Activated B cell treated with CpG ODN at 0.5 μM for 24 hours (primary cell): ENCODE results near the gene RPS28. TPM values are rescaled to one million over a fixed set of nuclear protein-coding genes. Genes with fewer than 3 reads are reported as not detected.

Source experiments
- ATAC-seq: fragments of 200-7000 bp; cut with Tn5 transposase; one replicate; pipeline ENCODE4 v1.10.0; 2021; ENCODE audit warnings: low read depth, mild to moderate bottlenecking, moderate library complexity
- CTCF ChIA-PET: fragments of 350-600 bp; sonication (Branson Sonifier 250); formaldehyde crosslinking; loops from one replicate; lab custom pipeline; 2021; ENCODE audit warnings: antibody characterized with exemption; lab: Charles Lee
- POLR2A ChIA-PET: fragments of 350-600 bp; sonication (Branson Sonifier 250); formaldehyde crosslinking; loops from one replicate; lab custom pipeline; 2021; ENCODE audit warnings: antibody characterized with exemption; lab: Charles Lee
- DNase-seq: peaks from one replicate; pipeline ENCODE4 v3.0.0; 2022
- H3K27ac Mint-ChIP-seq: one replicate; pipeline ENCODE4 v1.8.0; 2020; ENCODE audit warnings: mixed read lengths
- H3K27me3 Mint-ChIP-seq: one replicate; pipeline ENCODE4 v1.8.0; 2021; ENCODE audit warnings: mixed read lengths
- H3K36me3 Mint-ChIP-seq: one replicate; pipeline ENCODE4 v1.8.0; 2021; ENCODE audit warnings: low read depth, mixed read lengths
- H3K4me1 Mint-ChIP-seq: one replicate; pipeline ENCODE4 v1.8.0; 2021; ENCODE audit warnings: mixed read lengths
- H3K4me3 Mint-ChIP-seq: one replicate; pipeline ENCODE4 v1.8.0; 2020; ENCODE audit warnings: mild to moderate bottlenecking, mixed read lengths
- H3K9me3 Mint-ChIP-seq: one replicate; pipeline ENCODE4 v1.8.0; 2020; ENCODE audit warnings: mixed read lengths
- intact Hi-C: fragments of 100-400 bp; cut with micrococcal nuclease; formaldehyde crosslinking; loops from one replicate; pipeline ENCODE4 v1.15.1; 2024
- total RNA-seq: library from RNA; stranded (reverse); gene quantifications from 2 replicates; pipeline ENCODE4 v1.2.3, GENCODE V29; 2022
- TF ChIP-seq, protein P1 (sequence below): fragments of 200-600 bp; IDR thresholded peaks from one replicate; pipeline ENCODE4 v1.8.0; 2022; ENCODE audit warnings: antibody characterized with exemption, mild to moderate bottlenecking

RPS28 gene
- total RNA-seq, 1 donor from 2014 or later = 3,149 TPM

DNA sequence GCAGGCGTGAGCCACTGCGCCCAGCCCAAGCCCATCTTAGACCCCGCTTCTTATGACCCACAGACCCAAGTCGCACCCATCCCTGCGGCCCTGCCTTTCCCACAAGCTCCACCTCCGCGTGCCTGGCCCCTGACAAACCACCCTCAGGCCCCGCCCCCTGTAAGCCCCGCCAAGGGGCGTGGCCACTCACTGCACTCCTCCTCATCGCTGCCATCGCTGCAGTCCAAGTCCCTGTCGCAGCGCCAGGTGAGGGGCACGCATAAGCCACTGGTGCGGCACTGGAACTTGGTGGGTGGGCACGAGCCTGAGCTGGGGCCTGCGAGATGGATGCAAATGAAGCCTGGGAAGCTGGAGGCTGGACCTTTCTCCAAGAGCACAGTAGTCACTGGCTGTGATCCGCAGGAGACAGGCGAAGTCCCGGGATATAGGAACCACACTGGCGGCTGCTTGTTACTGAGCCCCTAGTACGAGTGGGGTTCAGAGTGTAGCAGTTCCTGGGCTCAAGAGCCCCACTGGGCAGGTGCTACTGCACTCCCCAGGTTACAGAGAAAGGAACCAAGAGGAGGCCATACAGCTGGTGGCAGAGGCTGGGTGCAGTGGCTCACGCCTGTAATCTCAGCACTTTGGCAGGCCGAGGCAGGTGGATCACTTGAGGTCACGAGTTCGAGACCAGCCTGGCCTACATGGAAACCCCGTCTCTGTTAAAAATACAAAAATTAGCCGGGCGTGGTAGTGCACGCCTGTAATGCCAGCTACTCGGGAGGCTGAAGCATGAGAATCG lies 16.3 kb upstream of the RPS28 start:
- H3K4me3 Mint-ChIP-seq = no peak overlapping the region
- peaks cover 31% of the 10 kb centered on the region for H3K4me1 Mint-ChIP-seq
- peaks cover 20% of the 10 kb centered on the region for H3K36me3 Mint-ChIP-seq
- CTCF ChIA-PET = no interaction called here
- TF ChIP-seq, protein P1, sequence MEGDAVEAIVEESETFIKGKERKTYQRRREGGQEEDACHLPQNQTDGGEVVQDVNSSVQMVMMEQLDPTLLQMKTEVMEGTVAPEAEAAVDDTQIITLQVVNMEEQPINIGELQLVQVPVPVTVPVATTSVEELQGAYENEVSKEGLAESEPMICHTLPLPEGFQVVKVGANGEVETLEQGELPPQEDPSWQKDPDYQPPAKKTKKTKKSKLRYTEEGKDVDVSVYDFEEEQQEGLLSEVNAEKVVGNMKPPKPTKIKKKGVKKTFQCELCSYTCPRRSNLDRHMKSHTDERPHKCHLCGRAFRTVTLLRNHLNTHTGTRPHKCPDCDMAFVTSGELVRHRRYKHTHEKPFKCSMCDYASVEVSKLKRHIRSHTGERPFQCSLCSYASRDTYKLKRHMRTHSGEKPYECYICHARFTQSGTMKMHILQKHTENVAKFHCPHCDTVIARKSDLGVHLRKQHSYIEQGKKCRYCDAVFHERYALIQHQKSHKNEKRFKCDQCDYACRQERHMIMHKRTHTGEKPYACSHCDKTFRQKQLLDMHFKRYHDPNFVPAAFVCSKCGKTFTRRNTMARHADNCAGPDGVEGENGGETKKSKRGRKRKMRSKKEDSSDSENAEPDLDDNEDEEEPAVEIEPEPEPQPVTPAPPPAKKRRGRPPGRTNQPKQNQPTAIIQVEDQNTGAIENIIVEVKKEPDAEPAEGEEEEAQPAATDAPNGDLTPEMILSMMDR = no peak
- DNase-seq (peak; percentile 16), ATAC-seq (no peak)
- no peaks in the 10 kb centered on the region for H3K27me3 Mint-ChIP-seq
- intact Hi-C loops = no loop called here
- POLR2A ChIA-PET = interaction anchor here (2.5 kb wide), 1 partner anchor 16 kb away, joined by 7 read pairs; the partner anchor contains the start of genes NDUFA7 and RPS28
- H3K27ac Mint-ChIP-seq = no peak overlapping the region
- H3K9me3 Mint-ChIP-seq = no peaks in the 10 kb centered on the region

DNA sequence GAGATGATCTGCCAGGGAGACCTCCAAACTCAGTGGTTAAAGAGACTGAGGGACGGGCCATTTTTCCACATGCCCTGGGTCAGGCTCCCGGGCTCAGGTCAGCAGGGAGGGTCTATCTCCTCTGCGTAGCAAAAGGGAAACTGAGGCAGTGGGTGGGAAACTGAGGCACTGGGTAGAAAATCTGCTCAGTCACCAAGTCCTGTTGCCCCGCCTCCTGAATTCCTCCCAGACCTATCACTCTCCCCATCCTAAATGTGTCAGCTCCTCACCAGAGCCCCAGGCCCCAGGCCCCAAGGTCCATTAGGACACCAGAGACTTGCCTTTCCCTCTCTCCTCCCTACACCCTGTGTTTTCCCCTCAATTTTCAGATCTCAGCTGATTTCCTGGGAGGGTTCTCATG lies 15.5 kb upstream of the RPS28 start:
- ATAC-seq = no peak
- Mint-ChIP-seq H3K4me3 (no peak overlapping the region), H3K27ac (no peak overlapping the region), H3K4me1 (peaks cover 31% of the 10 kb centered on the region), H3K27me3 (no peaks in the 10 kb centered on the region), H3K9me3 (no peaks in the 10 kb centered on the region), H3K36me3 (peaks cover 26% of the 10 kb centered on the region)
- POLR2A ChIA-PET = interaction anchor here (2.5 kb wide), 1 partner anchor 15 kb away, joined by 7 read pairs; the partner anchor contains the start of genes NDUFA7 and RPS28
- intact Hi-C loops = no loop called here
- CTCF ChIA-PET = no interaction called here
- TF ChIP-seq, protein P1 = no peak
- DNase-seq = peak; percentile 4

DNA sequence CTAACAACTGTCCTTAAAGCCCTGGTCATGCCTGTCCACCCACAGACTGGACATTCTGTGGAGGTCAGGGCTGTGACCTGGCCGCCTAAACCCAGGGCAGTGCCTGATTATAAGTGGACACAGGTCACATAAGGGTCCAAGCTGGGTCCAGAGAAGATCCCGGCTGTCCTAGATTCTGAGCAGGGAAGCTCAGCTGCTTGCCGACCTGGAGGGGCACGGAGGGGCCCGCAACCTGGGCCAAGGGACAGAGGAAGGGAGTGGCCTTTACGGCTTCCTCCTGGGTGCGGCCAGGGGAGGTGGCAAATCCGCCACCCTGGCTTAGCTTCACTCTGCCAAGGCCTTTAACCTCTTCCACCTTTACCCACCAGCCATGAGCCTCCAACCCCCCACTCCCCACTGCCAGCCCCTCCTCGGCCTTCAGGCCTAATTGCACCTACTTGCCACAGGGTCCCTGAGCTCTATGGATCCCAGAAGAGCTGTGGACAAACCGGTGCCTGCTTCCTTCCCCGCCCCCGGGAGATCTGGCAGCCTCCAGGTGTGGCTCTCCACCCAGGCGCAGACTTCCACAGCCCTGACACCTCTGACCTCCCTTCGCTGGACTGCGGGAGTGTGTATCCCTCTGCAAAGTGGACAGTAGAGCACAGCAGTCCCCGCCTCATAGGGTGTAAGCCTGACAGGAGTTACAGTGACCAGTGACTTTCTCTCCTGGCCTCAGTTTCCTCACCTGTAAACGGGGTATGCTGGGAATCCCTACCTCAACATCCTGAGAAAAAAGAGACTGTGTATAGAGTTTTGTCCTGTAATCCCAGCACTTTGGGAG lies 14.9 kb upstream of the RPS28 start:
- ATAC-seq = no peak
- POLR2A ChIA-PET = interaction anchor here (1.3 to 2.5 kb wide), 2 partner anchors 15 kb away, joined by 6 to 7 read pairs; partner anchors contain the start of genes NDUFA7 and RPS28
- intact Hi-C loops = no loop called here
- Mint-ChIP-seq H3K36me3 (peaks cover 33% of the 10 kb centered on the region), H3K4me3 (peak overlapping the region; percentile 89), H3K4me1 (peaks cover 31% of the 10 kb centered on the region), H3K27me3 (no peaks in the 10 kb centered on the region), H3K27ac (no peak overlapping the region), H3K9me3 (no peaks in the 10 kb centered on the region)
- CTCF ChIA-PET = no interaction called here
- TF ChIP-seq, protein P1 = no peak
- peak; percentile 10 for DNase-seq

DNA sequence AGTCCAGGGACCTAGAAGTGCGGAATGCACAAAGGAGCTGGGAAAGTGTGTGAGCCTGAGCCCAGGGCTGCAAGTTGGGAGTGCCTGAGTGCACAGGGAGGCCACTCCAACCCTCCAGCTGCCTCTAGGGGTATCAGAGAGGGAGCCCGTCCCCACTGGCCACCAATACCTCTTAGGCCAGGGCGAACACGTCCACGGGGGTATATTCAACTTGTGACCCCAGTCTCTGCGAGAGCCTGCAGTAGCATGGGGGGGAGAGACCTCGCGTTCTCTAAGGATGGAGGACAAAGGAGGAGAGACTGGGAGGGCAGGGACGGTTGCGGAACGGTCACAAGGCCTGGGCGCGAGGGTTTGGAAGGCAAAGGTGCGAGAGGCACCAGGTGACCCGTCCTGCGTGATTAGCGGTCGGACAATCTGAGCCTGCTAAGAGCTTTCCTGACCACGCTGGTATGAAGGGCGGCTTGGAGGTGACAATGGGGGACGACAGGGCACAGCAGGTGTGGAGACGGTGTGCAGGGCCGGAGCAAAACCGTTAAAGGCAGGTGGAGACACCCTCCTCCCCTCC lies 13.8 kb upstream of the RPS28 start:
- Mint-ChIP-seq H3K36me3 (peaks cover 39% of the 10 kb centered on the region), H3K9me3 (no peaks in the 10 kb centered on the region), H3K4me1 (peaks cover 31% of the 10 kb centered on the region), H3K27me3 (no peaks in the 10 kb centered on the region), H3K4me3 (peak overlapping the region; percentile 89), H3K27ac (peak overlapping the region; percentile 71)
- ATAC-seq = no peak
- intact Hi-C loops = no loop called here
- ChIA-PET POLR2A (interaction anchor here (0.6 to 1.3 kb wide), 4 partner anchors 12 to 83 kb away, joined by 3 to 6 read pairs (median 4); partner anchors contain the start of genes NDUFA7, RAB11B and RPS28), CTCF (no interaction called here)
- TF ChIP-seq, protein P1 = no peak
- DNase-seq = no peak
